A549 (cell line): ENCODE measurements around the gene POLK. TPM values are rescaled to one million over a fixed set of nuclear protein-coding genes. Genes with fewer than 3 reads are reported as not detected.
"Not testable (repeated sequence)": the region's sequence is repeated elsewhere in the genome, so short reads cannot be mapped to it uniquely, and the experiment has no call there.

Source experiments
- ATAC-seq, 2 experiments: fragments of 200-7000 bp in 1 of 2; fragments of >200 bp in 1 of 2; cut with Nextera tagmentation in 1 of 2; cut with Tn5 transposase in 1 of 2; 3 replicates each; pipeline versions ENCODE4 v1.8.0 to v1.9.1; 2018 to 2020; ENCODE audit warnings: mild to moderate bottlenecking in 1 of 2, moderate library complexity in 1 of 2
- CTCF ChIA-PET: fragments of 300-600 bp; sonication (Branson Sonifier 250); formaldehyde crosslinking; extraction: SDS; loops from one replicate; lab custom pipeline; 2021; ENCODE audit warnings: antibody characterized with exemption, inconsistent platforms; lab: Yijun Ruan, JAX
- POLR2A ChIA-PET: fragments of 350-600 bp; formaldehyde crosslinking; extraction: SDS; loops from one replicate; lab custom pipeline; 2021; ENCODE audit warnings: antibody characterized with exemption, inconsistent platforms; lab: Yijun Ruan, JAX
- DNase-seq, 2 experiments: peaks; one replicate each; pipeline versions ENCODE4 v3.0.0 to v3.0.0-alpha.2; 2011 to 2016; ENCODE audit warnings: low read depth in 1 of 2, low spot score in 1 of 2
- FAIRE-seq: peaks from 2 replicates; lab custom pipeline; 2011; peaks lifted over from hg19 to GRCh38; lab: Jason Lieb, UNC
- H3K27ac ChIP-seq, 2 experiments: fragments of >200 bp; sonication (Bioruptor Twin); formaldehyde crosslinking; 3 replicates each; pipeline ENCODE4 v1.5.1; 2016 to 2017
- H3K4me1 ChIP-seq: fragments of >200 bp; sonication (Bioruptor Twin); formaldehyde crosslinking; 3 replicates; pipeline ENCODE4 v1.6.1; 2016
- H3K4me2 ChIP-seq: fragments of >200 bp; sonication (Bioruptor Twin); formaldehyde crosslinking; 3 replicates; pipeline ENCODE4 v1.6.1; 2016
- H3K4me3 ChIP-seq: fragments of >200 bp; sonication (Bioruptor Twin); formaldehyde crosslinking; 3 replicates; pipeline ENCODE4 v1.5.1; 2016
- H3K9me3 ChIP-seq: fragments of >200 bp; sonication (Bioruptor Twin); formaldehyde crosslinking; 3 replicates; pipeline ENCODE4 v1.6.1; 2016
- CEBPB ChIP-seq, 2 experiments: fragments of >200 bp in 1 of 2; sonication (Bioruptor Twin) in 1 of 2; formaldehyde crosslinking in 1 of 2; IDR thresholded peaks; 2 replicates each; pipeline ENCODE4 v1.6.1; 2012 to 2016
- CHD2 ChIP-seq: fragments of 150-350 bp; IDR thresholded peaks from 2 replicates; pipeline ENCODE4 v1.6.1; 2014; ENCODE audit warnings: low read length; ENCODE audit not compliant: partially characterized antibody
- CHD4 ChIP-seq: fragments of 200-600 bp; sonication (generic); IDR thresholded peaks from 2 replicates; pipeline ENCODE4 v1.6.1; 2016; ENCODE audit warnings: antibody characterized with exemption, mild to moderate bottlenecking, borderline replicate concordance
- E2F6 ChIP-seq: IDR thresholded peaks from 2 replicates; pipeline ENCODE4 v1.6.1; 2012; ENCODE audit warnings: low read depth, borderline replicate concordance
- EHF ChIP-seq: fragments of 250-450 bp; sonication (Bioruptor Pico); IDR thresholded peaks from 2 replicates; pipeline ENCODE4 v1.5.0; 2020; ENCODE audit warnings: mild to moderate bottlenecking
- EP300 ChIP-seq, 2 experiments: fragments of >200 bp; sonication (Bioruptor Twin); formaldehyde crosslinking; IDR thresholded peaks; 2 replicates in 1 of 2; 3 replicates in 1 of 2; pipeline ENCODE4 v1.6.1; 2016 to 2017
- FOSB ChIP-seq: fragments of 250-450 bp; sonication (Bioruptor Pico); IDR thresholded peaks from 2 replicates; pipeline ENCODE4 v1.5.0; 2020; ENCODE audit warnings: mild to moderate bottlenecking, moderate library complexity
- FOXS1 ChIP-seq: fragments of 250-450 bp; sonication (Bioruptor Pico); IDR thresholded peaks from 2 replicates; pipeline ENCODE4 v1.5.0; 2020; ENCODE audit warnings: mild to moderate bottlenecking, moderate library complexity
- HDAC2 ChIP-seq: fragments of 200-600 bp; sonication (generic); IDR thresholded peaks from 2 replicates; pipeline ENCODE4 v1.6.1; 2016
- HES2 ChIP-seq: fragments of >200 bp; sonication (Bioruptor Twin); formaldehyde crosslinking; IDR thresholded peaks from 2 replicates; pipeline ENCODE4 v1.6.1; 2016
- HEYL ChIP-seq: fragments of 250-450 bp; sonication (Bioruptor Pico); IDR thresholded peaks from 2 replicates; pipeline ENCODE4 v1.8.0; 2021; ENCODE audit warnings: mild to moderate bottlenecking, moderate library complexity
- HOXB5 ChIP-seq: fragments of 250-450 bp; sonication (Bioruptor Pico); IDR thresholded peaks from 2 replicates; pipeline ENCODE4 v1.5.0; 2020; ENCODE audit warnings: mild to moderate bottlenecking, moderate library complexity
- JUN ChIP-seq, 2 experiments: fragments of >200 bp; sonication (Bioruptor Twin); formaldehyde crosslinking; IDR thresholded peaks; 2 replicates in 1 of 2; 3 replicates in 1 of 2; pipeline ENCODE4 v1.6.1; 2016 to 2017
- JUNB ChIP-seq: fragments of >200 bp; sonication (Bioruptor Twin); formaldehyde crosslinking; IDR thresholded peaks from 2 replicates; pipeline ENCODE4 v1.6.1; 2016
- MAFK ChIP-seq: fragments of 450-650 bp; IDR thresholded peaks from 2 replicates; pipeline ENCODE4 v1.6.1; 2014; ENCODE audit not compliant: partially characterized antibody
- MYC ChIP-seq: IDR thresholded peaks from 2 replicates; pipeline ENCODE4 v1.6.1; 2012; ENCODE audit warnings: mild to moderate bottlenecking, inconsistent platforms, low read length, improper control_type of control experiment, borderline replicate concordance
- NFE2L2 ChIP-seq: fragments of 150-350 bp; conservative IDR thresholded peaks from 2 replicates; pipeline ENCODE4 v1.6.1; 2014; ENCODE audit warnings: low read length
- NPAS2 ChIP-seq: fragments of 250-450 bp; sonication (Bioruptor Pico); IDR thresholded peaks from 2 replicates; pipeline ENCODE4 v1.8.0; 2022; ENCODE audit warnings: mild to moderate bottlenecking, moderate library complexity, borderline replicate concordance
- NR3C1 ChIP-seq: fragments of >200 bp; sonication (Bioruptor Twin); formaldehyde crosslinking; IDR thresholded peaks from 3 replicates; pipeline ENCODE4 v1.6.1; 2017
- PBX3 ChIP-seq: IDR thresholded peaks from 2 replicates; pipeline ENCODE4 v1.6.1; 2012
- PHF8 ChIP-seq: fragments of 200-600 bp; sonication (generic); IDR thresholded peaks from 2 replicates; pipeline ENCODE4 v1.6.1; 2016; ENCODE audit warnings: low read depth, mild to moderate bottlenecking, antibody characterized with exemption, moderate library complexity, borderline replicate concordance
- POLR2AphosphoS2 ChIP-seq: conservative IDR thresholded peaks from 2 replicates; pipeline ENCODE4 v1.6.1; 2012; ENCODE audit warnings: low read length, improper control_type of control experiment, inconsistent platforms
- RCOR1 ChIP-seq: fragments of 150-350 bp; IDR thresholded peaks from 2 replicates; pipeline ENCODE4 v1.6.1; 2014; ENCODE audit warnings: antibody characterized with exemption, low read length, low read depth
- RFX5 ChIP-seq: fragments of 450-650 bp; IDR thresholded peaks from 2 replicates; pipeline ENCODE4 v1.7.1; 2014; ENCODE audit warnings: antibody characterized with exemption, mild to moderate bottlenecking, moderate library complexity
- RNF2 ChIP-seq: fragments of 200-600 bp; sonication (generic); IDR thresholded peaks from 2 replicates; pipeline ENCODE4 v1.6.1; 2016; ENCODE audit warnings: low read depth, mild to moderate bottlenecking, antibody characterized with exemption, moderate library complexity, borderline replicate concordance
- TFCP2L1 ChIP-seq: fragments of 250-450 bp; sonication (Bioruptor Pico); IDR thresholded peaks from 2 replicates; pipeline ENCODE4 v1.5.0; 2021; ENCODE audit warnings: mild to moderate bottlenecking
- ZC3H11A ChIP-seq: fragments of 450-650 bp; IDR thresholded peaks from 2 replicates; pipeline ENCODE4 v1.6.1; 2014; ENCODE audit warnings: antibody characterized with exemption, mild to moderate bottlenecking
- ZFP36 ChIP-seq: fragments of 450-650 bp; IDR thresholded peaks from 2 replicates; pipeline ENCODE4 v1.6.1; 2014; ENCODE audit warnings: borderline replicate concordance; ENCODE audit not compliant: partially characterized antibody
- WGBS: methylation state at CpG from one replicate; pipeline ENCODE4 v1.1.6; 2017; ENCODE audit errors: missing lambda C conversion rate; 5-methylcytosine and 5-hydroxymethylcytosine counted together
- polyA plus RNA-seq, 4 experiments: library from polyadenylated mRNA; depleted of rRNA in 3 of 4; stranded (reverse); fragments of >200 nt; fragmentation: RNase III in 1 of 4; extraction: RNeasy Plus Mini Kit Qiagen cat#74134 plus additional on column Dnase treatment in 1 of 4; gene quantifications; 2 replicates in 3 of 4; 3 replicates in 1 of 4; pipeline ENCODE4 v1.2.3, GENCODE V29; 2011 to 2017

Gene POLK
- polyA plus RNA-seq, 2 of the 4 experiments (the other 2 are of a cell fraction), result 10.9 to 39.8 TPM

- Histone ChIP-seq H3K4me1 (no peaks in the 10 kb centered on the region), H3K4me2 (no peak overlapping the region), H3K9me3 (peaks cover 17% of the 10 kb centered on the region; the same call in 2 of the 3 replicates), H3K4me3 (no peak overlapping the region), H3K27ac (no peak overlapping the region)
- WGBS, result 98% methylated on average over 2 of the region's 2 CpGs
- TF ChIP-seq HES2 (no peak), HOXB5 (no peak), NFE2L2 (no peak), EHF (CRISPR knock-in tag) (no peak), ZFP36 (no peak), MAFK (no peak), CHD4 (no peak)
- ChIA-PET POLR2A (no interaction called here), CTCF (interaction anchor here (0.6 kb wide), 1 partner anchor 17 kb away, joined by 3 read pairs; no protein-coding TSS in a partner anchor)
- DNase-seq (no peak), ATAC-seq (no peak), FAIRE-seq (no peak)
These were observed 20.1 kb upstream of the POLK start for GRCh38 chr5:75491621-75492020.

- H3K4me3 ChIP-seq, result no peak overlapping the region
- no peak for FAIRE-seq
These were observed 15.7 kb upstream of the POLK start for GRCh38 chr5:75496026-75496425.

GRCh38 chr5:75498208-75498777 lies 13.4 kb upstream of the POLK start:
- WGBS, result 91% methylated on average over 7 of the region's 7 CpGs
- H3K4me2 ChIP-seq, result no peak overlapping the region
- ChIA-PET POLR2A (no interaction called here), CTCF (no interaction called here)
- TF ChIP-seq FOSB (CRISPR knock-in tag) (no peak), NPAS2 (CRISPR knock-in tag) (no peak), ZC3H11A (no peak), CHD2 (no peak), JUN (IDR thresholded peaks at IDR 0.05) (no peak), HEYL (CRISPR knock-in tag) (no peak), ZFP36 (no peak), EHF (CRISPR knock-in tag) (no peak), RCOR1 (no peak), JUNB (no peak), EP300 (IDR thresholded peaks at IDR 0.05) (no peak), FOXS1 (CRISPR knock-in tag) (no peak), MAFK (no peak), PHF8 (no peak), CEBPB (IDR thresholded peaks at IDR 0.05) (no peak)
- DNase-seq (no peak), ATAC-seq (no peak), FAIRE-seq (no peak)
- H3K4me3 ChIP-seq, result no peak overlapping the region
- no peak overlapping the region for H3K27ac ChIP-seq
- no peaks in the 10 kb centered on the region; the same call in 2 of the 3 replicates for H3K4me1 ChIP-seq
- no peaks in the 10 kb centered on the region for H3K9me3 ChIP-seq

More at GRCh38 chr5:75496026-75496425, 15.7 kb upstream of the POLK start:
- no peak for ATAC-seq
- TF ChIP-seq PBX3, result no peak
- TF ChIP-seq E2F6, result no peak
- TF ChIP-seq TFCP2L1 (CRISPR knock-in tag), result no peak
- no peak for TF ChIP-seq FOSB (CRISPR knock-in tag)
- no peak for TF ChIP-seq POLR2AphosphoS2
- no peak for TF ChIP-seq HEYL (CRISPR knock-in tag)
- TF ChIP-seq EHF (CRISPR knock-in tag), result no peak
- no peak for TF ChIP-seq JUNB
- no peak for TF ChIP-seq RNF2
- TF ChIP-seq RFX5, result no peak
- TF ChIP-seq NFE2L2, result no peak
- no peak for TF ChIP-seq MYC
- no peak for TF ChIP-seq NR3C1
- TF ChIP-seq HDAC2, result no peak
- H3K4me1 ChIP-seq, result no peaks in the 10 kb centered on the region
- no peak overlapping the region for H3K4me2 ChIP-seq
- POLR2A ChIA-PET, result no interaction called here
- no peaks in the 10 kb centered on the region for H3K9me3 ChIP-seq
- H3K27ac ChIP-seq, result no peak overlapping the region
- CTCF ChIA-PET, result no interaction called here
- no peak for DNase-seq
- WGBS, result 87% methylated on average over 3 of the region's 3 CpGs

- DNase-seq, ATAC-seq, H3K4me2 ChIP-seq, FAIRE-seq, H3K9me3 ChIP-seq, CTCF ChIA-PET, POLR2A ChIA-PET, H3K4me3 ChIP-seq, H3K4me1 ChIP-seq, H3K27ac ChIP-seq: not testable (repeated sequence)
- WGBS, result 80% methylated on average over 1 of the region's 1 CpG
These were observed 12.8 kb upstream of the POLK start for GRCh38 chr5:75498875-75499274.

GRCh38 chr5:75505112-75505511 lies 6.6 kb upstream of the POLK start:
- POLR2A ChIA-PET, H3K4me2 ChIP-seq, H3K27ac ChIP-seq, ATAC-seq, FAIRE-seq, H3K9me3 ChIP-seq, CTCF ChIA-PET, DNase-seq, H3K4me3 ChIP-seq: not testable (repeated sequence)
- 87% methylated on average over 5 of the region's 5 CpGs for WGBS
- H3K4me1 ChIP-seq, result peaks cover 21% of the 10 kb centered on the region
